Upper lobe of left lung (tissue), 6 donors: ENCODE data around the gene VSTM2B. TPM values are rescaled to one million over a fixed set of nuclear protein-coding genes. Genes with fewer than 3 reads are reported as not detected.

Experiments
- ATAC-seq, 2 donors: fragments of 200-7000 bp; cut with Tn5 transposase; one replicate each; pipeline ENCODE4 v1.9.1; 2022; ENCODE audit warnings: mild to moderate bottlenecking in 2 of 2, moderate library complexity in 2 of 2; ENCODE audit not compliant: low FRiP score in 2 of 2
- DNase-seq, 2 donors: peaks; one replicate each; pipeline ENCODE4 v3.0.0-alpha.2; 2019 to 2020
- H3K27ac ChIP-seq, 4 donors: fragments of 200-600 bp; sonication (generic); one replicate each; pipeline ENCODE4 v1.5.1; 2016 to 2019
- H3K27me3 ChIP-seq, 4 donors: fragments of 200-600 bp; sonication (generic); one replicate each; pipeline ENCODE4 v1.5.1; 2017 to 2019
- H3K36me3 ChIP-seq, 4 donors: fragments of 200-600 bp; sonication (generic); one replicate each; pipeline ENCODE4 v1.5.1; 2016 to 2019
- H3K4me1 ChIP-seq, 4 donors: fragments of 200-600 bp; sonication (generic); one replicate each; pipeline ENCODE4 v1.5.1; 2018 to 2019
- H3K4me3 ChIP-seq, 4 donors: fragments of 200-600 bp; sonication (generic); one replicate each; pipeline ENCODE4 v1.5.1; 2017 to 2019; ENCODE audit warnings: mild to moderate bottlenecking in 2 of 4, moderate library complexity in 1 of 4
- H3K9me3 ChIP-seq, 4 donors: fragments of 200-600 bp; sonication (generic); one replicate each; pipeline ENCODE4 v1.5.1; 2018 to 2019
- EP300 ChIP-seq, 4 donors: sonication (generic); formaldehyde crosslinking; IDR thresholded peaks; one replicate each; pipeline ENCODE4 v1.5.1; 2017; ENCODE audit warnings: antibody characterized with exemption in 4 of 4, control low read depth in 2 of 4
- POLR2A ChIP-seq, 4 donors: fragments of 450-650 bp; IDR thresholded peaks; one replicate each; pipeline ENCODE4 v1.5.1; 2016 to 2017; ENCODE audit warnings: antibody characterized with exemption in 4 of 4, mild to moderate bottlenecking in 2 of 4
- POLR2AphosphoS5 ChIP-seq, 2 donors: sonication (generic); formaldehyde crosslinking; IDR thresholded peaks; one replicate each; pipeline ENCODE4 v1.5.1; 2017; ENCODE audit warnings: antibody characterized with exemption in 2 of 2
- WGBS, 2 donors: methylation state at CpG; one replicate each; pipeline ENCODE4 v1.1.5; 2017 to 2018; 5-methylcytosine and 5-hydroxymethylcytosine counted together
- total RNA-seq, 6 donors: library from RNA; depleted of rRNA in 4 of 6; stranded (reverse); fragments of >200 nt in 4 of 6; gene quantifications; one replicate each; pipeline versions ENCODE4 v1.1.0 to v1.2.1, GENCODE V29; 2016 to 2021
- TF ChIP-seq, protein P1 (sequence below), 6 experiments: fragments of 450-650 bp in 4 of 6; fragments of 200-600 bp in 2 of 6; sonication (generic) in 2 of 6; IDR thresholded peaks; one replicate each; pipeline ENCODE4 v1.5.1; 2016 to 2019; ENCODE audit warnings: antibody characterized with exemption in 6 of 6
- donor health status: DM: no; HTN: no; CAD: no; lungs with moderate emphysema.
- donor health status: DM: no; HTN: yes; CAD: no; lungs with severe emphysema.

VSTM2B gene
- total RNA-seq, 6 donors from 2014 or later: not detected

- H3K27me3 ChIP-seq: no peaks in the 10 kb centered on the region
- H3K4me3 ChIP-seq: no peak overlapping the region
- H3K36me3 ChIP-seq: no peaks in the 10 kb centered on the region
- WGBS, 2 donors: 86 to 89% methylated on average over 6 of the region's 6 CpGs
- no peak for TF ChIP-seq EP300 (IDR thresholded peaks at IDR 0.05)
- TF ChIP-seq, protein P1, sequence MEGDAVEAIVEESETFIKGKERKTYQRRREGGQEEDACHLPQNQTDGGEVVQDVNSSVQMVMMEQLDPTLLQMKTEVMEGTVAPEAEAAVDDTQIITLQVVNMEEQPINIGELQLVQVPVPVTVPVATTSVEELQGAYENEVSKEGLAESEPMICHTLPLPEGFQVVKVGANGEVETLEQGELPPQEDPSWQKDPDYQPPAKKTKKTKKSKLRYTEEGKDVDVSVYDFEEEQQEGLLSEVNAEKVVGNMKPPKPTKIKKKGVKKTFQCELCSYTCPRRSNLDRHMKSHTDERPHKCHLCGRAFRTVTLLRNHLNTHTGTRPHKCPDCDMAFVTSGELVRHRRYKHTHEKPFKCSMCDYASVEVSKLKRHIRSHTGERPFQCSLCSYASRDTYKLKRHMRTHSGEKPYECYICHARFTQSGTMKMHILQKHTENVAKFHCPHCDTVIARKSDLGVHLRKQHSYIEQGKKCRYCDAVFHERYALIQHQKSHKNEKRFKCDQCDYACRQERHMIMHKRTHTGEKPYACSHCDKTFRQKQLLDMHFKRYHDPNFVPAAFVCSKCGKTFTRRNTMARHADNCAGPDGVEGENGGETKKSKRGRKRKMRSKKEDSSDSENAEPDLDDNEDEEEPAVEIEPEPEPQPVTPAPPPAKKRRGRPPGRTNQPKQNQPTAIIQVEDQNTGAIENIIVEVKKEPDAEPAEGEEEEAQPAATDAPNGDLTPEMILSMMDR (IDR thresholded peaks at IDR 0.05): no peak
- peaks cover 0 to 23% (median 14%) of the 10 kb centered on the region in 4 donors for H3K9me3 ChIP-seq
- ATAC-seq (no peak), DNase-seq (no peak)
- H3K27ac ChIP-seq: no peak overlapping the region
- no peaks in the 10 kb centered on the region for H3K4me1 ChIP-seq
These were observed 34.7 kb downstream of the VSTM2B start for GRCh38 chr19:29560313-29561075.

DNA sequence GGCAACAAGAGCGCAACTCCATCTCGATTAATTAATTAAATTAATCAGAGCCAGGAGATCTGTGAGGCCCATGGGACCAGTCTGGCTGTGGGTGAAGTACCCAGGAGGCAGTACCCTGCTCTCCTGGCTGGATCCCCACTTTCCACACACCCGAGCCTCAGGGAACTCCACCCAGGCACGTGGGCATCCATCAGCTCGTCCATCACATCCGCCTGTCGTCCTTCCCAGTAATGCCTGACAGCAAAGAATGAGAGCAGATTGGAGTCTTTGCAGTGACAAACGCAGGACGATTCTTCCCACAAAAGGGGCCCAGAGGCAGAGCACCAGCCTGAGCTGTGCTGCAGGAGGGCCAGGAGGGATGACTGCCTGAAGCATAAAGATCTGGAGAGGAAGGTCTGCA lies 35.8 kb downstream of the VSTM2B start:
- WGBS, 2 donors: 71 to 73% methylated on average over 9 of the region's 9 CpGs
- no peak for DNase-seq
- ATAC-seq: no peak
- Histone ChIP-seq H3K4me3 (no peak overlapping the region), H3K27me3 (no peaks in the 10 kb centered on the region), H3K27ac (no peak overlapping the region), H3K9me3 (peaks cover 0 to 23% (median 14%) of the 10 kb centered on the region in 4 donors), H3K4me1 (no peaks in the 10 kb centered on the region), H3K36me3 (no peaks in the 10 kb centered on the region)
- TF ChIP-seq EP300 (IDR thresholded peaks at IDR 0.05): no peak
- TF ChIP-seq POLR2A (IDR thresholded peaks at IDR 0.05): no peak
- TF ChIP-seq, protein P1 (IDR thresholded peaks at IDR 0.05): no peak
- no peak for TF ChIP-seq POLR2AphosphoS5 (IDR thresholded peaks at IDR 0.05)

DNA sequence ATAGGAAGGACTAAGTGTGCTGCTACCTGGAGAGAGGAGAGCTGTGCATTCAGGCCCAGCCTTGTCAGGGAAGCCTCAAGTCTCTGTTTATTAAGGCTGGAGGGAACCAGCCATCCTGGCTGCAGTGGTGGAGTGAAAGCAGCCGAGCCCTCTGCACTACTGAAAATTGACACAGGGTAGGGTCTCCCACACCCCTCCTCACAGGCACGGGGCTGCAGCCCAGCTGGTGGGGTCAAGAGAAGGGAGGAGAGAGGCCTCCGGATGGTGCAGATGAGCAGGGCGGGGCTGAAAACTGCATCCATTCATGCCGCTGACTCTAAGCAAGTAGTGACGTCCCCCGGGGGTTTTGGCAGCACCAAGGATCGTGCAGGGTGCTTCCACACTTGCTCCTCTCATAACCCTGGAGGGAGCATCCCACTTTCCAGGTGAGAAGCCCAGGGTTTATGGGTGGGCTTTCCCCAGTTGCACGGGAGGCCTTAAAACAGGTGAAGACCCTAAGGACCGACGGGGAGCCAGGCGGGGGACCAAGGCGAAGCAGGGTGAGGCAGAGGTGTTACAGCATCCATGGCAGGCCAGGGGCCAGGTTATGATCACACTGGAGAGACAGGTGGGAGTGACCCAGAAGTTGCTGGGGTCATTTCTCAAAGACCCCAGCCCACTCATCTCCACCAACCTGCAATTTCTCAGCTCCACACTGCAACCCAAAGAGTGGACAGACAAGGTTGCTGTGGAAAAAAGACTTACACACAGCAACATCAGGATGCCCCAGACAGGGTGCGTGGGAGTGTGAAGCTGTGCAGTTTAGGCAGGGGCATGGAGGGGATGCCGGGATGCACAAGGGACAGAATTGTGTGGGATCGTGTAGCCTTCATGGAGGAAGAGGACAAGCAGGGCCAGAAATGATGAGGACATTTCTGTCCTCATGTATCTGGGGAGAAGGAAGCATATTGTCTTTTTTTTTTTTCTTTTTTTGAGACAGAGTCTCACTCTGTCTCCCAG lies 36.8 kb downstream of the VSTM2B start:
- H3K4me3 ChIP-seq: no peak overlapping the region
- WGBS, 2 donors: 51 to 65% methylated on average over 9 to 16 of the region's 16 CpGs
- peaks cover 0 to 23% (median 14%) of the 10 kb centered on the region in 4 donors for H3K9me3 ChIP-seq
- TF ChIP-seq, protein P1 (IDR thresholded peaks at IDR 0.05): no peak
- TF ChIP-seq POLR2AphosphoS5 (IDR thresholded peaks at IDR 0.05): no peak
- TF ChIP-seq POLR2A (IDR thresholded peaks at IDR 0.05): no peak
- TF ChIP-seq EP300 (IDR thresholded peaks at IDR 0.05): no peak
- no peaks in the 10 kb centered on the region for H3K4me1 ChIP-seq
- no peak for DNase-seq
- no peaks in the 10 kb centered on the region for H3K27me3 ChIP-seq
- no peak overlapping the region for H3K27ac ChIP-seq
- ATAC-seq: no peak
- no peaks in the 10 kb centered on the region for H3K36me3 ChIP-seq

GRCh38 chr19:29563486-29564101 lies 37.8 kb downstream of the VSTM2B start:
- no peak for TF ChIP-seq POLR2AphosphoS5 (IDR thresholded peaks at IDR 0.05)
- no peak for TF ChIP-seq EP300 (IDR thresholded peaks at IDR 0.05)
- TF ChIP-seq, protein P1 (IDR thresholded peaks at IDR 0.05): no peak
- TF ChIP-seq POLR2A (IDR thresholded peaks at IDR 0.05): no peak
- Histone ChIP-seq H3K27me3 (no peaks in the 10 kb centered on the region), H3K27ac (no peak overlapping the region), H3K9me3 (peaks cover 0 to 22% (median 14%) of the 10 kb centered on the region in 4 donors), H3K4me1 (no peaks in the 10 kb centered on the region), H3K36me3 (no peaks in the 10 kb centered on the region), H3K4me3 (no peak overlapping the region)
- no peak for ATAC-seq
- DNase-seq: no peak
- WGBS, 2 donors: 71 to 77% methylated on average over 11 of the region's 11 CpGs
